ENCODE data around the gene FGF13. TPM values are rescaled to one million over a fixed set of nuclear protein-coding genes. Genes with fewer than 3 reads are reported as not detected.

The FGF13 gene
- total RNA-seq, 2 donors from 2014 or later, result 0.66 to 1.0 TPM

- H3K4me1 ChIP-seq, result no peaks in the 10 kb centered on the region
- H3K9me3 ChIP-seq, result no peaks in the 10 kb centered on the region
- H3K36me3 ChIP-seq (replicated peaks in 1 of 2; ENCODE audit: insufficient read depth in 1 of 2, low read depth in 2 of 2), result no peaks in the 10 kb centered on the region
- H3K27ac ChIP-seq, result no peak overlapping the region
- TF ChIP-seq POLR2A (IDR thresholded peaks at IDR 0.05) (no peak), CTCF (IDR thresholded peaks at IDR 0.05) (no peak)
- no peaks in the 10 kb centered on the region for H3K27me3 ChIP-seq
- ATAC-seq (no peak), DNase-seq (no peak)
- H3K4me3 ChIP-seq, result no peak overlapping the region
- intact Hi-C loops (cut with DNase I), result no loop called here
These were observed 60.0 kb downstream of the FGF13 start for GRCh38 chrX:138651494-138651893.

GRCh38 chrX:138648568-138648967 lies 62.9 kb downstream of the FGF13 start:
- no peak overlapping the region for H3K4me3 ChIP-seq
- H3K9me3 ChIP-seq, result no peaks in the 10 kb centered on the region
- H3K27me3 ChIP-seq, result no peaks in the 10 kb centered on the region
- no peak overlapping the region for H3K27ac ChIP-seq
- TF ChIP-seq CTCF (IDR thresholded peaks at IDR 0.05), result no peak
- no peak for TF ChIP-seq POLR2A (IDR thresholded peaks at IDR 0.05)
- no peaks in the 10 kb centered on the region for H3K36me3 ChIP-seq (replicated peaks in 1 of 2; ENCODE audit: insufficient read depth in 1 of 2, low read depth in 2 of 2)
- DNase-seq (no peak), ATAC-seq (no peak)
- 35 to 36% methylated on average over 4 of the region's 4 CpGs for WGBS, 2 donors
- no peaks in the 10 kb centered on the region for H3K4me1 ChIP-seq
- intact Hi-C loops (cut with DNase I), result no loop called here

- Histone ChIP-seq H3K4me1 (no peaks in the 10 kb centered on the region), H3K4me3 (no peak overlapping the region), H3K27me3 (no peaks in the 10 kb centered on the region), H3K9me3 (no peaks in the 10 kb centered on the region), H3K27ac (no peak overlapping the region), H3K36me3 (replicated peaks in 1 of 2; ENCODE audit: insufficient read depth in 1 of 2, low read depth in 2 of 2) (no peaks in the 10 kb centered on the region)
- no peak for TF ChIP-seq CTCF (IDR thresholded peaks at IDR 0.05)
- TF ChIP-seq POLR2A (IDR thresholded peaks at IDR 0.05), result no peak
- no peak for ATAC-seq
- DNase-seq, result no peak
- intact Hi-C loops (cut with DNase I), result no loop called here
- 37 to 55% methylated on average over 2 of the region's 2 CpGs for WGBS, 2 donors
These were observed 72.5 kb downstream of the FGF13 start for GRCh38 chrX:138638996-138639395.

MicroRNAs within 50 kb of the gene (microRNA counts, 767-probe panel; counts per million panel counts)
- microRNA hsa-miR-504, result 0 to 736 counts per million in 2 donors

Small RNAs within 50 kb of the gene (microRNA-seq; reads per million reads assigned to microRNA genes)
- 0.45 to 3.7 reads per million in 2 donors for gene MIR504 (ENCODE audit: borderline number of aligned reads in 2 of 2, borderline replicate concordance in 2 of 2)

Small RNAs within 50 kb of the gene (small RNA-seq; reads per million reads assigned to genes)
- gene AL031386.1, result not detected
- gene MIR504, result not detected
